Nephron progenitor cell (in vitro differentiated cells): Measurements from ENCODE around the gene CRLF2.
"Not testable (repeated sequence)": the region's sequence is repeated elsewhere in the genome, so short reads cannot be mapped to it uniquely, and the experiment has no call there.

Experiments
- DNase-seq: peaks from one replicate; pipeline ENCODE4 v3.0.0; 2021
- H3K27ac Mint-ChIP-seq: 2 replicates; pipeline ENCODE4 v1.8.0; 2021; ENCODE audit warnings: mild to moderate bottlenecking, moderate library complexity, mixed read lengths
- H3K27me3 Mint-ChIP-seq: 2 replicates; pipeline ENCODE4 v1.8.0; 2021; ENCODE audit warnings: mild to moderate bottlenecking, low read depth, mixed read lengths; ENCODE audit not compliant: poor library complexity
- H3K36me3 Mint-ChIP-seq: 2 replicates; pipeline ENCODE4 v1.8.0; 2021; ENCODE audit warnings: low read depth, mixed read lengths
- H3K4me1 Mint-ChIP-seq: 2 replicates; pipeline ENCODE4 v1.8.0; 2021; ENCODE audit warnings: mixed read lengths
- H3K4me3 Mint-ChIP-seq: 2 replicates; pipeline ENCODE4 v1.8.0; 2021; ENCODE audit warnings: mild to moderate bottlenecking, moderate library complexity, mixed read lengths
- H3K9me3 Mint-ChIP-seq: 2 replicates; pipeline ENCODE4 v1.8.0; 2021; ENCODE audit warnings: mild to moderate bottlenecking, moderate library complexity, mixed read lengths
- TF ChIP-seq, protein P1 (sequence below): fragments of 200-600 bp; sonication (generic); IDR thresholded peaks from 2 replicates; pipeline ENCODE4 v1.5.0; 2021; ENCODE audit warnings: antibody characterized with exemption

The CRLF2 gene

GRCh38 chrX:1202251-1202650 is 10.2 kb downstream of the CRLF2 start:
- no peaks in the 10 kb centered on the region for H3K36me3 Mint-ChIP-seq
- DNase-seq = no peak
- no peak overlapping the region for H3K4me3 Mint-ChIP-seq
- no peaks in the 10 kb centered on the region for H3K27me3 Mint-ChIP-seq
- peaks cover 4% of the 10 kb centered on the region for H3K9me3 Mint-ChIP-seq
- H3K27ac Mint-ChIP-seq = no peak overlapping the region
- H3K4me1 Mint-ChIP-seq = peaks cover 5% of the 10 kb centered on the region
- TF ChIP-seq, protein P1, sequence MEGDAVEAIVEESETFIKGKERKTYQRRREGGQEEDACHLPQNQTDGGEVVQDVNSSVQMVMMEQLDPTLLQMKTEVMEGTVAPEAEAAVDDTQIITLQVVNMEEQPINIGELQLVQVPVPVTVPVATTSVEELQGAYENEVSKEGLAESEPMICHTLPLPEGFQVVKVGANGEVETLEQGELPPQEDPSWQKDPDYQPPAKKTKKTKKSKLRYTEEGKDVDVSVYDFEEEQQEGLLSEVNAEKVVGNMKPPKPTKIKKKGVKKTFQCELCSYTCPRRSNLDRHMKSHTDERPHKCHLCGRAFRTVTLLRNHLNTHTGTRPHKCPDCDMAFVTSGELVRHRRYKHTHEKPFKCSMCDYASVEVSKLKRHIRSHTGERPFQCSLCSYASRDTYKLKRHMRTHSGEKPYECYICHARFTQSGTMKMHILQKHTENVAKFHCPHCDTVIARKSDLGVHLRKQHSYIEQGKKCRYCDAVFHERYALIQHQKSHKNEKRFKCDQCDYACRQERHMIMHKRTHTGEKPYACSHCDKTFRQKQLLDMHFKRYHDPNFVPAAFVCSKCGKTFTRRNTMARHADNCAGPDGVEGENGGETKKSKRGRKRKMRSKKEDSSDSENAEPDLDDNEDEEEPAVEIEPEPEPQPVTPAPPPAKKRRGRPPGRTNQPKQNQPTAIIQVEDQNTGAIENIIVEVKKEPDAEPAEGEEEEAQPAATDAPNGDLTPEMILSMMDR = no peak

DNA sequence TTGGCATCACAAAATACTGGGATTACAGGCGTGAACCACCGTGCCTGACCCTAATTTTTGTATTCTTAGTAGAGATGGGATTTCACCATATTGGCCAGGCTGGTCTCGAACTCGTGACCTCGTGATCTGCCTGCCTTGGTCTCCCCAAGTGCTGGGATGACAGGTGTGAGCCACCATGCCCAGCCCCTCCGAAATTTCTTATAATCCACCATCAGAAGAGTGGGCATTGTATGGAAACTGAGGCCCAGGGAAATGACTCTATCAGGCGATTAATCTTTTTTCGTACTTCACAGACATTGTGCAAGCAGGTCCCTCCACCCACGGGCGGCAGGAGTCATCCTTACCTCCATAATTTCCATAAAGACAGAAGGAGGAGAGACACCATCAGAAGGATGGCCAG is 16.0 kb downstream of the CRLF2 start:
- Mint-ChIP-seq H3K27ac (no peak overlapping the region), H3K27me3 (peaks cover 6% of the 10 kb centered on the region), H3K4me3 (no peak overlapping the region), H3K9me3 (peaks cover 19% of the 10 kb centered on the region), H3K36me3 (no peaks in the 10 kb centered on the region), H3K4me1 (no peaks in the 10 kb centered on the region)
- TF ChIP-seq, protein P1 = no peak
- no peak for DNase-seq

- not testable (repeated sequence) for DNase-seq, H3K27ac Mint-ChIP-seq
Measured at GRCh38 chrX:1192196-1192595, 20.3 kb downstream of the CRLF2 start.

DNA sequence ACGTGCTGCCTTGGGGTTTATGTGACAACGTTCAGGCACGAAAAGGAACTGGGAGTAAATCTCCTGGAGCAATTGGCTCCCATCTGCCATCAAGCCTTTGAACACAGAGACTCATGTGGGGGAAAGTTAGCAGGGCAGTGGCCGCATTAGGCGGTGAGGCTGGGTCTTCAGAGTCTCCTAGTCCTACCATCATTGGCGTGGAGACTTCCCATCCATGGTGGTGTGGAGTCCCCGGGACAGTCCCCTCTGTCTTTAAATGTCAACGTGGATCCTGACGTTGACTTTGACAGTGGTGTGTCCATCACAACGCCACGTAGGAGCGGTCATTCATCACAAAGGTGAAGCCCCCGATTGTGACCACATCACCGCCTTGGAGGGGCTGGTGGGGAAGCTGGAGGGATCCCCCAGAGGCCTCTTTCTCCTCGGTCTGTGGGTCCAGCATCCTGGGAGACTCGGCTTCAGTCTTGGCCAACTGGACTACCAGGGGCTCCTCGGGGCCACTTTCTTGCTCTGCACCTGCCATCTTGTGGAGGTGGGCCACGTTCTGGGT is 21.8 kb downstream of the CRLF2 start:
- DNase-seq = no peak
- no peak overlapping the region for H3K4me3 Mint-ChIP-seq
- peaks cover 23% of the 10 kb centered on the region for H3K9me3 Mint-ChIP-seq
- peaks cover 18% of the 10 kb centered on the region for H3K27me3 Mint-ChIP-seq
- H3K27ac Mint-ChIP-seq = no peak overlapping the region
- TF ChIP-seq, protein P1 = no peak
- H3K36me3 Mint-ChIP-seq = no peaks in the 10 kb centered on the region
- H3K4me1 Mint-ChIP-seq = no peaks in the 10 kb centered on the region

More at GRCh38 chrX:1192196-1192595, 20.3 kb downstream of the CRLF2 start:
- H3K36me3 Mint-ChIP-seq, H3K4me3 Mint-ChIP-seq, H3K4me1 Mint-ChIP-seq: not testable (repeated sequence)
- Mint-ChIP-seq H3K9me3 (peaks cover 23% of the 10 kb centered on the region), H3K27me3 (peaks cover 18% of the 10 kb centered on the region)

DNA sequence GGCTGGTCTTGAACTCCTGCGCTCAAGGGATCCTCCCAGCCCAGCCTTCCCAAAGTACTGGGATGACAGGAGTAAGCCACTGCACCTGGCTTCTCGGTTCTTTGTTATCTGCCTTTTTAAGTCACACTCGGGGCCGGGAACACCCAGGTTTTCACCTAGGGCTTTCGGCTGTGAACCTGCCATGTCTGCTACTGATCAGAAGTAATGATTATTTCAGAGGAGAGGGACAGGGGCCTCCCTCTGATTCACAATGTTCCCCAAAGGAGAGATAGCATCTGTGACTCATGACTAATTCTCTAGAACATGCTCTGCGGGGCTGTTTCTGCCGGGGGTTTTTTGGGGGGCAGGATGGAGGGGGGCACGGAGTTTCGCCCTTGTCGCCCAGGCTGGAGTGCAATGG is 26.9 kb downstream of the CRLF2 start:
- Mint-ChIP-seq H3K36me3 (no peaks in the 10 kb centered on the region), H3K4me3 (no peak overlapping the region), H3K27ac (no peak overlapping the region), H3K9me3 (peaks cover 7% of the 10 kb centered on the region), H3K4me1 (peaks cover 12% of the 10 kb centered on the region), H3K27me3 (peaks cover 9% of the 10 kb centered on the region)
- TF ChIP-seq, protein P1 = no peak
- no peak for DNase-seq

- Mint-ChIP-seq H3K27ac (no peak overlapping the region), H3K4me3 (no peak overlapping the region), H3K27me3 (peaks cover 3% of the 10 kb centered on the region), H3K36me3 (no peaks in the 10 kb centered on the region), H3K9me3 (peaks cover 3% of the 10 kb centered on the region), H3K4me1 (peaks cover 18% of the 10 kb centered on the region)
- DNase-seq = no peak
- TF ChIP-seq, protein P1 = no peak
Measured at GRCh38 chrX:1182211-1182610, 30.2 kb downstream of the CRLF2 start.

- not testable (repeated sequence) for H3K9me3 Mint-ChIP-seq, H3K27ac Mint-ChIP-seq, H3K36me3 Mint-ChIP-seq, DNase-seq, H3K4me3 Mint-ChIP-seq, H3K27me3 Mint-ChIP-seq
- peaks cover 18% of the 10 kb centered on the region for H3K4me1 Mint-ChIP-seq
Measured at GRCh38 chrX:1181661-1182060, 30.8 kb downstream of the CRLF2 start.
